GM20000 (cell line): ENCODE data around the gene NCS1.

Experiments
- DNase-seq: peaks from one replicate; pipeline ENCODE4 v3.0.0; 2012; ENCODE audit warnings: low spot score
- TF ChIP-seq, protein P1 (sequence below): IDR thresholded peaks from 2 replicates; pipeline ENCODE4 v1.5.1; 2012; ENCODE audit warnings: mild to moderate bottlenecking, control low read depth; ENCODE audit errors: extremely low read depth, missing control alignments

NCS1 gene

DNA sequence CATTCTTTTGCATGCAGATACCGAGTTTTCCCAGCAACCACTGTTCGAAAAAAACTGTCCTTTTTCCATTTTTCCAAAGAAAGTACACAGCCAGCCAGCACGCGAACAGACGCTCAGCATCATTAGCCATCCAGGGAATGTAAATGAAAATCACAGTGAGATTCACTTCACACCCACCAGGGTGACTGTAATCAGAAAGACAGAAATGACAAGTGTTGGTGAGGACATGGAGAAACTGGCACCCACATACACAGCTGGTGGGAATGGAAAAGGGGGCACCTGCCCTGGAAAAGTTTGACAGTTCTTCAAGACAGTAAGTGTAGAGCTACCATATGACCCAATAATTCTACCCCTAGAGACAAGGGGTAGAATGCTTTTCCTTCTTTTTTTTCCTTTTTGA lies 25.0 kb upstream of the NCS1 start:
- TF ChIP-seq, protein P1, sequence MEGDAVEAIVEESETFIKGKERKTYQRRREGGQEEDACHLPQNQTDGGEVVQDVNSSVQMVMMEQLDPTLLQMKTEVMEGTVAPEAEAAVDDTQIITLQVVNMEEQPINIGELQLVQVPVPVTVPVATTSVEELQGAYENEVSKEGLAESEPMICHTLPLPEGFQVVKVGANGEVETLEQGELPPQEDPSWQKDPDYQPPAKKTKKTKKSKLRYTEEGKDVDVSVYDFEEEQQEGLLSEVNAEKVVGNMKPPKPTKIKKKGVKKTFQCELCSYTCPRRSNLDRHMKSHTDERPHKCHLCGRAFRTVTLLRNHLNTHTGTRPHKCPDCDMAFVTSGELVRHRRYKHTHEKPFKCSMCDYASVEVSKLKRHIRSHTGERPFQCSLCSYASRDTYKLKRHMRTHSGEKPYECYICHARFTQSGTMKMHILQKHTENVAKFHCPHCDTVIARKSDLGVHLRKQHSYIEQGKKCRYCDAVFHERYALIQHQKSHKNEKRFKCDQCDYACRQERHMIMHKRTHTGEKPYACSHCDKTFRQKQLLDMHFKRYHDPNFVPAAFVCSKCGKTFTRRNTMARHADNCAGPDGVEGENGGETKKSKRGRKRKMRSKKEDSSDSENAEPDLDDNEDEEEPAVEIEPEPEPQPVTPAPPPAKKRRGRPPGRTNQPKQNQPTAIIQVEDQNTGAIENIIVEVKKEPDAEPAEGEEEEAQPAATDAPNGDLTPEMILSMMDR = no peak
- DNase-seq = no peak

DNA sequence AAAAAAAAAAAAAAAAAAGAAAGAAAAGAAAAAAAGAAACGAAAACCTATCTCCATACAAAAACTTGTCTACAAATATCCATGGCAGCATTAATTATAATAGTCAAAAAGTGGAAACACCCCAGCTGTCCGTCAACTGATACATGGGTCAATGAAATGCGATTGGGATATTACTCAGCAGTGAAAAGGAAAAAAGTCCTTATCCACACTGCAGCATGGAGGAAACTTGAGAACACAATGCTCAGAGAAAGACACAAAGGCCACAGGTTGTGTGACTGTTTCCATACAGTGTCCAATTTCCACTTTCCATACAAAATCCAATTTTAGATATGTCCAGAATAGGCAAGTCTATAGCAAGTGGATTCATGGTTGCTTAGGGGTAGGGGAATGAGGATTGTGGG lies 24.3 kb upstream of the NCS1 start:
- TF ChIP-seq, protein P1 = no peak
- no peak for DNase-seq

DNA sequence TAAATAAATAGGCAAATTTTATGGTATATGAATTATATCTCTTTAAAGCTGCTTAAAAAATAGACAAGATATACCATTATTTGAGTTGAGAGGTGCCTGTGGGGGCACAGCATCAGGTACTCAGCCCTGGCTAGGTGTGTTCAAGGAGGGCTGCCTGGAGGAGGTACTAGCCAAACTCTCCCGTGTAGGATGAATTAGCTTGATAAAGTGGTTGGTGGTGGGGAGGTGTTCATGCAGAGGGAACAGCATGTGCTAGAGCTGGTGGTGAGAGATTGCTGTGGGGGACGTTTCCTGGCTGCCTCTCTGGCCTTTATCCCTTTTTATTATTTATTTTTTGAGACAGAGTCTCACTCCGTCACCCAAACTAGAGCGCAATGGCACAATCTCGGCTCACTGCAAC lies 23.2 kb upstream of the NCS1 start:
- TF ChIP-seq, protein P1 = no peak
- no peak for DNase-seq

DNA sequence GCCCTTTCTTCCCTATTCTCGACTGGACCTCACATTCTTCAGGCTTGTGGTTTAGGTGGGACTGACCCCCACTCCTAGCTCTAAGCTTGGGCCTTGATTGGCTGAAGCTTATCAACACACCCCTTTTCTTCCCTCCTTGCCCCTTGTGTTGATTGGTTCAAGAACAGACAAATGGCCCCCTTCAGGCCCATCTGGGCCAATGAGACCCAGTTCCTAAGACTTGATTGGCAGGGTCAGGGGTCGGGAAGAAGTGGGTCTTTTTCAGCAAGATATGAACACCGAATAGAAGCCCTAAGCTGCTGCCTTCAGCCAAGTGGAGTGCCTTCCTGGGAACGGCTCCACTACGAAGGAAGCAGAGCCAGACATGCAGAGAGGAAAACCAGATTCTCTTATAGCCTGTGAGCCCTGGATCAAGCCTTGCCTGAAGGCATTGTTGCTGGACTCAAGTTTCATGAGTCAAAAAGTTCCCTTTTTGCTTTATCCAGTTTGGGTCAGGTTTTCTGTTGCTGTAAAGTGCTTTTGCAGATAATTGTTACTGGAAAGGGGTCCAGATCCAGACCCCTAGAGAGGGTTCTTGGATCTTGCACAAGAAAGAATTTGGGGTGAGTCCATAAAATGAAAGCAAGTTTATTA lies 22.4 kb upstream of the NCS1 start:
- no peak for DNase-seq
- TF ChIP-seq, protein P1 = no peak

DNA sequence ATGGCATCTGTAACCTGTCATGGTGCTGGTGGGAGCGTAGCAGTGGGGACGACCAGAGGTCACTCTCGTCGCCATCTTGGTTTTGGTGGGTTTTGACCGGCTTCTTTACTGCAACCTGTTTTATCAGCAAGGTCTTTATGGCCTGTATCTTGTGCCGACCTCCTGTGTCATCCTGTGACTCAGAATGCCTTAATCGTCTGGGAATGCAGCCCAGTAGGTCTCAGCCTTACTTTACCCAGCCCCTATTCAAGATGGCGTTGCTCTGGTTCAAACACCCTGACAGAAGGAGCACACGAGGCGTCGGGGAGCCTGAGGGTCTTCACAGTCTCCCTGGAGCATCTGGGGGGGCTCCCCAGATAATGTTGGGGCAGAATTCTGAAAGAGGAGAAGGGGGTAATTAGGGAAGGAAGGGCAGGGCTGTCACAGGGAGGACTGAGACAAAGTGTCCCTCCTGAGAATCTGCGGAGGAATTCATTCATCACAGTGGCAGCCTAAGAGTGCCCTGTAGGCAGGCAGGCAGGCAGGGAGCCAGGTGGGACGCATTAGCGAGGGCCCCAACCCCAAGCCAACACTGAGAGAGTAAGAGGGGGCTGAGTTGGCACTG lies 21.3 kb upstream of the NCS1 start:
- DNase-seq = no peak
- TF ChIP-seq, protein P1 = no peak

DNA sequence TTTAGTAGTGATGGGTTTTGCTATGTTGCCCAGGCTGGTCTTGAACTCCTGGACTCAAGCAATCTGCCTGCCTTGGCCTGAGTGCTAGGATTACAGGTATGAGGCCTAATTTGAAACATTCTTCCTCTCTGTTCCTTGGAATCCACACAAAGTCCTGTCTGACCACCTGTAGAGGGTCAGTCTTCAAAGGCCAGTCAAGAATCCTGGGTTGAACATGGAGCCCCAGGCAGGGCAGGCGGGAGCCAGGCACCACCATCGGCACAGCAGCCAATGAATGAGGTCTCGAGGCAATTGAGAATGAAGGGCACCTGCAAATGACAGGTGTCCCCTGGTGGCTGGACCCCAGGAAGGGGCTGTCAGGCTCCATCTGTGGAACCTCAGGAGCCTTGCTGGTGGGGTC lies 17.4 kb upstream of the NCS1 start:
- TF ChIP-seq, protein P1 = no peak
- no peak for DNase-seq

DNA sequence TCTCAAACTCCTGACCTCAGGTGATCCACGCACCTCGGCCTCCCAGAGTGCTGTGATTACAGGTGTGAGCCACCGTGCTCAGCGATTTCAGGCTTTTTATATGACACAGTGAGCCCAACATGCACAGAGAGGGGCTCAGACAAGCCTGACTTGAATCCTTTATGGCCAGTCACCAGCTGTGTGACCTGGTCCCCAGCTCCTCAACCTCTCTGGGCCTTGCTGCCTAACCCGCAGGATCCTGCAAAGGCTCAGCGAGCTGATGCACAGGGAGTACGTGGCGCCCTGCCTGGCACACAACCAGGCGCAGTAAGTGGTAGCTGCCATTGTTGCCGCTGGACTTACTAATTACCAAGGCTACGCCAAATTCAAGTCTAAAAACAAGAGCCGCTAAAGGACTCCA lies 16.6 kb upstream of the NCS1 start:
- TF ChIP-seq, protein P1 = no peak
- DNase-seq = no peak
